HG02884 (cell line): Measurements from ENCODE around the gene FBXO24.
"Not testable (repeated sequence)": the region's sequence is repeated elsewhere in the genome, so short reads cannot be mapped to it uniquely, and the experiment has no call there.

ENCODE experiments used
- ATAC-seq: cut with Tn5 transposase; IDR thresholded peaks from one replicate; pipeline ENCODE4 v1.9.1; 2021; ENCODE audit warnings: mild to moderate bottlenecking, moderate library complexity; ENCODE audit not compliant: unreplicated experiment

Gene FBXO24

GRCh38 chr7:100586266-100587025, at the start of gene FBXO24:
TSS of gene FBXO24 (plus strand) at chr7:100586328. CDS start at chr7:100586626, 298 bp downstream.
- peak; percentile 85 for ATAC-seq

- ATAC-seq: not testable (repeated sequence)
Observed at GRCh38 chr7:100536695-100537094, 49.4 kb upstream of the FBXO24 start.

GRCh38 chr7:100538348-100538653, 47.8 kb upstream of the FBXO24 start:
- no peak for ATAC-seq

- ATAC-seq: peak; percentile 94
Observed at GRCh38 chr7:100538654-100539435, 47.3 kb upstream of the FBXO24 start, which contains the start of gene AGFG2. TSS of gene AGFG2 (plus strand) at chr7:100539203. CDS start at chr7:100539347, 144 bp downstream.

- no peak for ATAC-seq
Observed at GRCh38 chr7:100539436-100540006, 46.6 kb upstream of the FBXO24 start.

- ATAC-seq: no peak
Observed at GRCh38 chr7:100540073-100540723, 45.9 kb upstream of the FBXO24 start.

GRCh38 chr7:100541309-100541708, 44.8 kb upstream of the FBXO24 start:
- ATAC-seq: not testable (repeated sequence)

GRCh38 chr7:100543586-100543985, 42.5 kb upstream of the FBXO24 start:
- ATAC-seq: no peak

- ATAC-seq: no peak
Observed at GRCh38 chr7:100544386-100544785, 41.7 kb upstream of the FBXO24 start.

- no peak for ATAC-seq
Observed at GRCh38 chr7:100544967-100545359, 41.2 kb upstream of the FBXO24 start.

- ATAC-seq: peak; percentile 44
Observed at GRCh38 chr7:100545360-100546128, 40.6 kb upstream of the FBXO24 start.

- no peak for ATAC-seq
Observed at GRCh38 chr7:100546129-100546925, 39.8 kb upstream of the FBXO24 start.

GRCh38 chr7:100546926-100547800, 39.0 kb upstream of the FBXO24 start:
- no peak for ATAC-seq

GRCh38 chr7:100547872-100548271, 38.3 kb upstream of the FBXO24 start:
- ATAC-seq: no peak

GRCh38 chr7:100548446-100548845, 37.7 kb upstream of the FBXO24 start:
- ATAC-seq: not testable (repeated sequence)

GRCh38 chr7:100552532-100552931, 33.6 kb upstream of the FBXO24 start:
- ATAC-seq: no peak

GRCh38 chr7:100553032-100553431, 33.1 kb upstream of the FBXO24 start:
- ATAC-seq: no peak

GRCh38 chr7:100555701-100556100, 30.4 kb upstream of the FBXO24 start:
- no peak for ATAC-seq

GRCh38 chr7:100556541-100556940, 29.6 kb upstream of the FBXO24 start:
- ATAC-seq: no peak
